IPS-18a (cell line): ENCODE data around the gene USP30.

ENCODE experiments used
- H3K27ac ChIP-seq: one replicate; pipeline ENCODE4 v1.5.1; 2013; ENCODE audit warnings: low read length
- H3K27me3 ChIP-seq: one replicate; pipeline ENCODE4 v1.6.1; 2013; ENCODE audit warnings: mild to moderate bottlenecking, low read length; ENCODE audit not compliant: control insufficient read depth, insufficient read depth
- H3K36me3 ChIP-seq: one replicate; pipeline ENCODE4 v1.6.1; 2013; ENCODE audit warnings: low read depth, low read length; ENCODE audit not compliant: control insufficient read depth
- H3K4me1 ChIP-seq: one replicate; pipeline ENCODE4 v1.6.1; 2013; ENCODE audit warnings: low read depth, low read length; ENCODE audit not compliant: control insufficient read depth
- H3K4me3 ChIP-seq: one replicate; pipeline ENCODE4 v1.5.1; 2013; ENCODE audit warnings: low read length
- H3K9ac ChIP-seq: one replicate; pipeline ENCODE4 v1.6.1; 2013; ENCODE audit warnings: mild to moderate bottlenecking, low read length, moderate library complexity
- H3K9me3 ChIP-seq: one replicate; pipeline ENCODE4 v1.6.1; 2013; ENCODE audit warnings: low read depth, low read length; ENCODE audit not compliant: control insufficient read depth

The USP30 gene, protein sequence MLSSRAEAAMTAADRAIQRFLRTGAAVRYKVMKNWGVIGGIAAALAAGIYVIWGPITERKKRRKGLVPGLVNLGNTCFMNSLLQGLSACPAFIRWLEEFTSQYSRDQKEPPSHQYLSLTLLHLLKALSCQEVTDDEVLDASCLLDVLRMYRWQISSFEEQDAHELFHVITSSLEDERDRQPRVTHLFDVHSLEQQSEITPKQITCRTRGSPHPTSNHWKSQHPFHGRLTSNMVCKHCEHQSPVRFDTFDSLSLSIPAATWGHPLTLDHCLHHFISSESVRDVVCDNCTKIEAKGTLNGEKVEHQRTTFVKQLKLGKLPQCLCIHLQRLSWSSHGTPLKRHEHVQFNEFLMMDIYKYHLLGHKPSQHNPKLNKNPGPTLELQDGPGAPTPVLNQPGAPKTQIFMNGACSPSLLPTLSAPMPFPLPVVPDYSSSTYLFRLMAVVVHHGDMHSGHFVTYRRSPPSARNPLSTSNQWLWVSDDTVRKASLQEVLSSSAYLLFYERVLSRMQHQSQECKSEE

DNA sequence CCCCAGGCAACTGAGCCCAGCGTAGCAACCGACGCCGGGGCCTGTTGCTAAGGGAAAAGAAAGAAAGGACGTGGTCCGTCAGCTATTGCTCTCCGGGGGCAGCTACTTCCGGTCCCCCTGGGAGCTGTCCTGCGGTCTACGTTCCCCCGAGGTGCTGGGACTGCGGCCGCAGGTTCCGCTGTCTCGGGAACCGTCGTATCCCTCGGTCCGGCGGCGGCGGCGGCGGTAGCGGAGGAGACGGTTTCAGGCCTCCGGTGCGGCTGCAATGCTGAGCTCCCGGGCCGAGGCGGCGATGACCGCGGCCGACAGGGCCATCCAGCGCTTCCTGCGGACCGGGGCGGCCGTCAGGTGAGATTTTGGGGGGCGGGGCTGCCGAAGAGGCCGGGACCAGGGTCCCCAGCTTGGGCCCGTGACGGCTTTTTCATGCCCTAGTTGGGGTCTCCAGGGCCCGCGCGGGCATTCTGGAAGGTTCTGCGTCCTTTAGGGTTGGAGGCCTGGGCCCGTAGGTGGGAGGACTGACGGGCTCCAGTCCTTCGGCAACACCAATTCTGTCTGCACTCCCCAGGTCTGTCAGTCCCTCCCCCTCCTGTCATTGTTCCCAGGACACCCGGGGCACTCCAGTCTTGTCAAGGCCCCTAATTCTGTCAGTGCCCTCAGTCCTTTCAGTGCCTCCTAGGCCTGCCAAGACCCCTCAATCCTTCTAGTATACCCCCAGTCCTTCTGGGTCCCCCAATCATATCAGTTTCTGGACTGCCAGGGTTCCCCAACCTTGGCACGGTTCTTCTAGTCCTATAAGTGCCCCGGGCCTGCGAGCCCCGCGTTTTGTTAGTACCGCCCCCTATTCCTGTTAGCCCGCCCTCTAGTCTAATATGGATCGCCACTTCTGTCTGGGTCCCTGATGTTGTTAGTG, at the start of gene USP30:
TSS of gene USP30 (plus strand) at position 163 of the 910 bp plus-strand sequence. CDS start at position 266, 103 bp downstream.
- H3K27ac ChIP-seq = no peak within 1 kb of the TSS
- peak within 1 kb of the TSS; percentile 80 for H3K4me3 ChIP-seq
- H3K27me3 ChIP-seq = no peaks in the 10 kb centered on the region
- H3K4me1 ChIP-seq = peaks cover 5% of the 10 kb centered on the region
- H3K9ac ChIP-seq = peak within 1 kb of the TSS; percentile 55
- H3K9me3 ChIP-seq = no peaks in the 10 kb centered on the region
- H3K36me3 ChIP-seq = no peaks in the 10 kb centered on the region

DNA sequence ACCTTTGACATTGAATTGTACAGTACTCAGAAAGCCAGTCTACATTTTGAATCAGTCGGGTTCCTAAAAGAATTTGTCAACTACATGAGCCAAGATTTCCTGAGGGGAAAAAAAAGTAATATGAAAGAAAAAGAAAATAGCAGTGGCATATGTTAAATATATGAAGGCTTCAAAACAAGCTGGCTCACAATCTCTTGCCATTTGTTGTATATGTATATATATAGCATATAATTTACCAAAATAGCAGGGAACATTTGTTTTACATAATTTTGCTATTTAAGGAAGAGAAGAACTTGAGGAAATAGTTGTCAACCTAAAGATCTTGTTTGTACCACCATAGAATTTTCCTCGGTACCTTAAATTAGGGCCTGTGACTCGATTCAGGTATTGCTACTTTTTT, 48.4 kb upstream of the USP30 start:
- no peak overlapping the region for H3K9ac ChIP-seq

DNA sequence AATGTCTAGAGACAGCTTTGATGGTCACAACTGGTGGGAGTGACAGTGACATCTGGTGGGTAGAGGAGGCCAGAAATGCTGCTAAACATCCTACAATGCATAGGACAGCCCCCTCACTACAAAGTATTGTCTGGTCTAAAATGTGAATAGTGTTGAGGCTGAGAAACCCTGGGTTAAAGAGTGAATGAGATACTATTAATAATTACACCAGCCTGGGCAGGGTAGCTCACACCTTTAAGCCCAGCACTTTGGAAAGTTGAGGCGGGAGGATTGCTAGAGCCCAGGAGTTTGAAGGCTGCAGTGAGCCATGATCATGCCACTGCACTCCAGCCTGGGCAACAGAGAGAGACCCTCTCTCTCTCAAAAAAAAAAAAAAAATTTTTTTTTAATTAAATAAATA, 42.6 kb upstream of the USP30 start:
- no peak overlapping the region for H3K4me3 ChIP-seq

More for the DNA sequence above, 48.4 kb upstream of the USP30 start:
- no peaks in the 10 kb centered on the region for H3K36me3 ChIP-seq
- no peak overlapping the region for H3K27ac ChIP-seq
- no peaks in the 10 kb centered on the region for H3K4me1 ChIP-seq
- H3K4me3 ChIP-seq = no peak overlapping the region
- H3K9me3 ChIP-seq = no peaks in the 10 kb centered on the region
- H3K27me3 ChIP-seq = no peaks in the 10 kb centered on the region

DNA sequence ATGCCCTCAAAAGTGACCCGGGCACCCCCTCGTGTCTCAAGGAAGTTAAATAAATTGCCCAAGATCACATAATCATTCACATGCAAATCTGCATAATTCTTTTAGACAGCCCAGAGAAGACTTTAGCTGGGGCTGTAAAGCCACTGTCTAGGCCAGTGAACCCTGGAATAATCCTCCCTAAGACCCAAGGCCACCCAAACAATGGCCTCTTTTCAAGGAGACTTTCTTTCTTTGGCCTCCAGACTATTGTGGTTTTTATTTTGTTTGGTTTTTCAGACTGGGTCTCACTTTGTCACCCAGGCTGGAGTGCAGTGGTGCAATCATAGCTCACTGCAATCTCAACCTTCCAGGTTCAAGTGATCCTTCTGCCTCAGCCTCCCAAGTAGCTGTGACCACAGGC, 42.1 kb upstream of the USP30 start:
- no peaks in the 10 kb centered on the region for H3K27me3 ChIP-seq
- no peak overlapping the region for H3K9ac ChIP-seq
- H3K4me3 ChIP-seq = no peak overlapping the region
- H3K9me3 ChIP-seq = no peaks in the 10 kb centered on the region
- H3K36me3 ChIP-seq = no peaks in the 10 kb centered on the region
- no peak overlapping the region for H3K27ac ChIP-seq
- peaks cover 6% of the 10 kb centered on the region for H3K4me1 ChIP-seq

More for the DNA sequence above, 42.6 kb upstream of the USP30 start:
- Histone ChIP-seq H3K9ac (no peak overlapping the region), H3K4me1 (peaks cover 6% of the 10 kb centered on the region), H3K27ac (no peak overlapping the region), H3K9me3 (no peaks in the 10 kb centered on the region), H3K36me3 (no peaks in the 10 kb centered on the region), H3K27me3 (no peaks in the 10 kb centered on the region)

DNA sequence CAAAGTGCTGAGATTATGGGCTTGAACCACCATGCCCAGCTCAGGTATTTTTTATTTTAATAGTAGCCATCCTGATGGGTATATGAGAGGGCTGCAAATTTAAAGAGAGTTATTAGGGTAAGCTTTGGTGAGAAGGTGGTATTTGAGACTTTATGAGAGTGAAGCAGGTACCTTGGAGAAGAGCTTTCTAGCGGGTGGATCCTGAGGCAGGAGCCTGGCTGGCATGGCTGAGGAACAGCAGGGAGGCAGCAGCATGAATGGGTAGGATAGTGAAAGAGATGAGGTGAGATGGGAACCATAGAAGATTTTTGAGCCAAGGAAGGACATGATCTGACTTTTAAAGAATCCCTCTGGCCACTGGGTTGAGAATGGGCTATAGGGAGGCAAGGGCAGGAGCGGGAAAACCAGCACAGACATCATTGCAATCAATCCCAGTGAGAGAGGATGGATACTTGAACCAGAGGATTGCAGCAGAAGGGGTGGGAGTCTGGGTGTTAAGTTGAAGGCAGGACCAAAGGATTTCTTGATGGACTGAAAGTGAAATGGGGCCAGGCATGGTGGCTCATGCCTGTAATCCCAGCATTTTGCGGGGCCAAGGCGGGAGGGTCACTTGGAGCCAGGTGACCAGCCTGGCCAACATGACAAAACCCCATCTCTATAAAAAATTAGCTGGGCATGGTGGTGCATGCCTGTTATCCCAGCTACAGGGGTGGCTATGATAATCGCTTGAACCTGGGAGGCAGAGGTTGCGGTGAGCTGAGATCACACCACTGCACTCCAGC, 37.2 kb upstream of the USP30 start:
- no peak overlapping the region for H3K9ac ChIP-seq
- H3K4me3 ChIP-seq = no peak overlapping the region
- H3K27ac ChIP-seq = no peak overlapping the region
- H3K9me3 ChIP-seq = no peaks in the 10 kb centered on the region
- H3K36me3 ChIP-seq = no peaks in the 10 kb centered on the region
- H3K4me1 ChIP-seq = peaks cover 6% of the 10 kb centered on the region
- no peaks in the 10 kb centered on the region for H3K27me3 ChIP-seq

DNA sequence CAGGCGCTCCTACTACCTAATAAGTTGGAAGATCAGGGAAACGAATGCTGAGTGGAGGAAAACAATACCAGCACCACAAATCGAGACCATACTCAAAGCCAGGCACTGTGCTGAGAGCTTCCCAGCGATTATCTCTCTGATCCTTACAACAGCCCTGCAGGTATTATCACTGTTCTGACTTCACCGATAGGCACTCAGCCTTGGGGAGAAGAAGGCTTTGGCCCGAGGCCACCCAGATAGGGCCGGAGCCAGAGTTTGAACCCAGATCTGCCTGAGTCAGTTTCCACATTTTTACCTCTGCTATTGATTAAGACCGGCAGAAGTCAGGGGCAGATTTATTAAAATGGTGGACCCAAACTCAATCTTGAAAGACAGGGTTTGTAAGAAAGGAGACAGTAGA, 36.4 kb upstream of the USP30 start:
- no peaks in the 10 kb centered on the region for H3K27me3 ChIP-seq
- no peak overlapping the region for H3K27ac ChIP-seq
- no peaks in the 10 kb centered on the region for H3K9me3 ChIP-seq
- no peak overlapping the region for H3K9ac ChIP-seq
- no peak overlapping the region for H3K4me3 ChIP-seq
- no peaks in the 10 kb centered on the region for H3K36me3 ChIP-seq
- peaks cover 7% of the 10 kb centered on the region for H3K4me1 ChIP-seq

DNA sequence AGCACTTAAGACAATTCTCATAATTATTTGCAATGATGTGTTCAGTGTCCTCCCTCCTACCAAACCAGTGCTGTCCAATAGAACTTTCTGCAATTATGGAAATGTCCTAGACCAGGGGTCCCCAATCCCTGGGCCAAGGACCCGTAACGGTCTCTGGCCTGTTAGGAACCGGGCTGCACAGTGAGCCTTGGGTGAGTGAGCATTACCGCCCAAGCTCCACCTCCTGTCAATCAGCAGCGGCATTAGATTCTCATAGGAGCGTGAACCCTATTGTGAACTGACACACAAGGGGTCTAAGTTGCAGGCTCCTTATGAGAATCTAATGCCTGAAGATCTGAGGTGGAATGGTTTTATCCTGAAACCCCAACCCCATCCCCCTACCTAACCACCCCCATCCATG, 35.4 kb upstream of the USP30 start:
- H3K27ac ChIP-seq = no peak overlapping the region
- no peaks in the 10 kb centered on the region for H3K36me3 ChIP-seq
- no peak overlapping the region for H3K9ac ChIP-seq
- peaks cover 3% of the 10 kb centered on the region for H3K4me1 ChIP-seq
- no peaks in the 10 kb centered on the region for H3K9me3 ChIP-seq
- H3K27me3 ChIP-seq = no peaks in the 10 kb centered on the region
- no peak overlapping the region for H3K4me3 ChIP-seq

DNA sequence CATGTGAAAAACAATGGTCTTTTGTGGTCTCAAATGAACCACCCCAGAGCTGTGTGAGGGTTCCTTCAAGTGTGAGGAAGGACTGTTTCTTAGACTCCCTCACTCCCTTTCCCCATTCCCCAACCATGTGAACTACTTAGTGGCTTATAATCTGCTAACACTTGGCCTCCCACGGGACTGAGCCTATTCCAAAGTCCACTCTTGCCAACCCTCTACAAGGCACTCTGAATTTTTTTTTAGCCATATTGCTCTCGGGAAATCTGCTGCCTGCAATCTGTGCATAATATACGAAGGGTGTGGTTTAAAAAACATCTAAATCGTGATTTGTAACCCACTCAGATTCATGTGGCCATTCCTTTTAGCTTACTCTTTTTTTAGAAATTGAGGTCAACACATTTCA, 34.1 kb upstream of the USP30 start:
- H3K36me3 ChIP-seq = no peaks in the 10 kb centered on the region
- no peak overlapping the region for H3K9ac ChIP-seq
- no peaks in the 10 kb centered on the region for H3K9me3 ChIP-seq
- H3K4me3 ChIP-seq = no peak overlapping the region
- peaks cover 3% of the 10 kb centered on the region for H3K4me1 ChIP-seq
- no peak overlapping the region for H3K27ac ChIP-seq
- H3K27me3 ChIP-seq = no peaks in the 10 kb centered on the region

DNA sequence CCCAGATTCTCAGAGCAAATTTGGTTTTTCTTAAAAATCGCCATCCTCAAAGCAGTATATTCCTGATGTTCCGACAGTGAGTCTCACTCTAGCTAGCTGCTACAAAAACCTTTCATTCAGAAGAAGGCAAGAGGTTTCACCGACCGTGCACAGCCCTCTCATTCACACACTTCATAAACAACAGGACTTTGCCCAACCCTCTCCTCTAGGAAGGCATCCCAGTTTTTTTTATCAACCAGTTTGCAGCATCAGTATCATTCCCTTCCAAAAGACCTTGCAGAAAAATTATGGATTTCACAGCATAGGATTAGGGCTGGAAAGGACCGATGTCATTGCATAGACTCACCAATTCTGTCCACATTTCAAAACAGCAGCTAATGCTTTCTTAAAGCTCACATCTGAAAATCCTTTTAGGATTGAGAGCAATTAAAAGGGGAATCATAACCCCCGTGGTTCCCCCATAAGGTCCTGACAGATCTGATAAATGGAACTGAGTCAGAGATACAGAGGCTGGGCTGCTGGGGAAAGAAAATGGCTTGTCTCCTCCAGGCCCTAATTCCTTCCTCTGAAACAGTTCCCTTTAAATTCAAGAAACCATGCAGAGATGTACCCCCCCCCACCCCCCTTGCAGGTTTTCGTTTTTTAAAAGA, 32.1 kb upstream of the USP30 start:
- no peak overlapping the region for H3K4me3 ChIP-seq
- H3K27ac ChIP-seq = no peak overlapping the region
- no peaks in the 10 kb centered on the region for H3K9me3 ChIP-seq
- H3K27me3 ChIP-seq = no peaks in the 10 kb centered on the region
- H3K36me3 ChIP-seq = no peaks in the 10 kb centered on the region
- H3K9ac ChIP-seq = no peak overlapping the region
- H3K4me1 ChIP-seq = peaks cover 3% of the 10 kb centered on the region

DNA sequence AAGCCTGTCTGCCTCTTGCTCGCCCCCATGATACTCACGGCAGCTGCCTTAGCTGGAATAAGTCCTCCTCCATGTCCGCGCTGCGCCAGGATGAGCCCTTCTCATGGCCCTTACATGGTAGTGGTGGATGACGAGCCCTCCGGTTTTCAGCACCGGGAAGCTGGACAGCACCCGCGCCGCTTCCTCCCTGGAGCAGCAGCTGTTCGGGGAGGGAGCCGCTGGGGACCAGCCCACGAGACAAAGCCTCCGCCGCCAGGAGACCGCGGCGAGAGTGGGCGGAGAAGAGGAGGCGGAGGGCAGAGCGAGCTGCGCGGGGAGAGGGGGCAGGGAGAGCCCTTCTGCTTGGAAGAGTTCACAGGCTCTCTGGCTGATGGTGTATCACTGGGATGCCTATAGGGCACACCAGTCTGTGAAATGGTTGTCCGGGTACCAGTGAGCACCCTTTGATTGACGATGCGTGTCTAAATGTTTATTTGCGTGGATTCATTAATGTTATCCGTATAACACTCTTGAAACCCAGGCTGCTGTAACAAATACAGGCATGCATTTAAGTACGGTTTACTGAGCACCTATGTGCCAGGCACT, 31.5 kb upstream of the USP30 start, which contains the start of gene SVOP:
TSS of gene SVOP (minus strand) at position 273 of the 585 bp plus-strand sequence. CDS start at position 73, 200 bp downstream.
- no peak within 1 kb of the TSS for H3K27ac ChIP-seq

More for the DNA sequence above, 31.5 kb upstream of the USP30 start, which contains the start of gene SVOP:
- H3K4me1 ChIP-seq = peaks cover 3% of the 10 kb centered on the region
- H3K9ac ChIP-seq = no peak within 1 kb of the TSS
- peak within 1 kb of the TSS; percentile 48 for H3K4me3 ChIP-seq
- H3K9me3 ChIP-seq = no peaks in the 10 kb centered on the region
- H3K27me3 ChIP-seq = no peaks in the 10 kb centered on the region
- H3K36me3 ChIP-seq = no peaks in the 10 kb centered on the region
